ENCODE results near the gene PUS1. TPM values are rescaled to one million over a fixed set of nuclear protein-coding genes. Genes with fewer than 3 reads are reported as not detected.

Gene PUS1
- total and polyA plus RNA-seq, 8 donors, result 11.3 to 30.1 (median 16.8) TPM

DNA sequence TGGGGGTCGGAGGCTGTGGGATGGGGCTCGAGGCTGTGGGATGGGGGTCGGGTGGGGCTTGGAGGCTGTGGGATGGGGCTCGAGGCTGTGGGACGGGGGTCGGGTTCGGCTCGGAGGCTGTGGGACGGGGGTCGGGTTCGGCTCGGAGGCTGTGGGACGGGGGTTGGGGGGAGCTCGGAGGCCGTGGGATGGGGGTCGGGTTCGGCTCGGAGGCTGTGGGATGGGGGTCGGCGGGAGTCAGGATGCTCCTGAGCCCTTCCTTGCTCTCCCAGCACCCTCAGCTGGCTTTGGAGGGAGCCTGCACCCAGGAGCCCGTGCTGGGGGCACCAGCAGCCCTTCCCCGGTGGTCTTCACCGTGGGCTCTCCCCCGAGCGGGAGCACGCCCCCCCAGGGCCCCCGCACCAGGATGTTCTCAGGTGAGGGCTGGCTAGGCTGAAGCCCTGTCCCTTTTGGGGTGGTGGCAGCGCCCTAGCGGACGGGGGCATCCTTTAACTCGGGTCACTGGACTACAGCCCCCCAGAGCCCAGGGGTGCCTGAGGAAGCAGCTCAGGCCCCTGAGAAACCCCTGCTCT lies 11.9 kb upstream of the PUS1 start:
- no peak overlapping the region for H3K4me3 ChIP-seq
- intact Hi-C loops (cut with DNase I), result no loop called here
- TF ChIP-seq, protein P1, sequence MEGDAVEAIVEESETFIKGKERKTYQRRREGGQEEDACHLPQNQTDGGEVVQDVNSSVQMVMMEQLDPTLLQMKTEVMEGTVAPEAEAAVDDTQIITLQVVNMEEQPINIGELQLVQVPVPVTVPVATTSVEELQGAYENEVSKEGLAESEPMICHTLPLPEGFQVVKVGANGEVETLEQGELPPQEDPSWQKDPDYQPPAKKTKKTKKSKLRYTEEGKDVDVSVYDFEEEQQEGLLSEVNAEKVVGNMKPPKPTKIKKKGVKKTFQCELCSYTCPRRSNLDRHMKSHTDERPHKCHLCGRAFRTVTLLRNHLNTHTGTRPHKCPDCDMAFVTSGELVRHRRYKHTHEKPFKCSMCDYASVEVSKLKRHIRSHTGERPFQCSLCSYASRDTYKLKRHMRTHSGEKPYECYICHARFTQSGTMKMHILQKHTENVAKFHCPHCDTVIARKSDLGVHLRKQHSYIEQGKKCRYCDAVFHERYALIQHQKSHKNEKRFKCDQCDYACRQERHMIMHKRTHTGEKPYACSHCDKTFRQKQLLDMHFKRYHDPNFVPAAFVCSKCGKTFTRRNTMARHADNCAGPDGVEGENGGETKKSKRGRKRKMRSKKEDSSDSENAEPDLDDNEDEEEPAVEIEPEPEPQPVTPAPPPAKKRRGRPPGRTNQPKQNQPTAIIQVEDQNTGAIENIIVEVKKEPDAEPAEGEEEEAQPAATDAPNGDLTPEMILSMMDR (IDR thresholded peaks at IDR 0.05), result no peak
- ATAC-seq (no peak), DNase-seq (peak in 1 of 4 donors; percentile 60)
- H3K9me3 ChIP-seq, result no peaks in the 10 kb centered on the region
- no peak overlapping the region for H3K27ac ChIP-seq
- no peaks in the 10 kb centered on the region for H3K27me3 ChIP-seq
- peaks cover 0 to 7% of the 10 kb centered on the region in 2 donors for H3K4me1 ChIP-seq
- peaks cover 0 to 92% of the 10 kb centered on the region in 2 donors for H3K36me3 ChIP-seq

DNA sequence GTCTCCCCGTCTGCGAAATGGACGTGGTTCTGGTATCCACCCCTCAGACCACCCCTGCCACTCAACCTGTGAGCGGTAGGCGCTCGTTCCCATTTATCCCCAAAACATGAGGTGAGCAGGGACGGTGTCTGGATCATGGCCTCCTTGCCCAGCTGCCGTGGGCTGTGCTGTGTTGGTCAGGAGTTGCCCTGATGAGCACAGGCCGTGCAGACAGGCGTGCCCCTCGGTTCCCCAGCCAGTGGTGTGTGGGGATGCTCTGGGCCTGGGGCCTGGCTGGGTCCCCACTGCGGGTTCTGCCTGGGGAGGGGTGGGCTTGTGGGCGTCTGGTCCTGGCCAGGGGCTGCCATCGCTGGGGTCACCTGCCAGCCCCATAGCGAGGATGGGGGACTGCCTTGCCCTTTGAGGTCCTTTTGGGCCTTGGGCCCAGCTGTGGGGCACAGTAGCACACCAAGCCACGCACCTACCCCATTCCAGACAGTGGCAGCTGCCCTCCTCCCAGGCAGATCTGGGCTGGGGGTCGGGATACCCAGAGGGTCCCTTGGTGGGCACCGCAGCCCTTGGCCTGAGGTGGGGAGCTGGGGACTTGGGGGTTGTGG lies 11.3 kb upstream of the PUS1 start:
- peaks cover 0 to 1% of the 10 kb centered on the region in 2 donors for H3K4me1 ChIP-seq
- peaks cover 0 to 91% of the 10 kb centered on the region in 2 donors for H3K36me3 ChIP-seq
- no peaks in the 10 kb centered on the region for H3K27me3 ChIP-seq
- DNase-seq, result peak in 1 of 4 donors; percentile 66
- no peak overlapping the region for H3K27ac ChIP-seq
- no peak overlapping the region for H3K4me3 ChIP-seq
- TF ChIP-seq, protein P1 (IDR thresholded peaks at IDR 0.05), result no peak
- ATAC-seq, result no peak
- intact Hi-C loops (cut with DNase I), result no loop called here
- H3K9me3 ChIP-seq, result no peaks in the 10 kb centered on the region

DNA sequence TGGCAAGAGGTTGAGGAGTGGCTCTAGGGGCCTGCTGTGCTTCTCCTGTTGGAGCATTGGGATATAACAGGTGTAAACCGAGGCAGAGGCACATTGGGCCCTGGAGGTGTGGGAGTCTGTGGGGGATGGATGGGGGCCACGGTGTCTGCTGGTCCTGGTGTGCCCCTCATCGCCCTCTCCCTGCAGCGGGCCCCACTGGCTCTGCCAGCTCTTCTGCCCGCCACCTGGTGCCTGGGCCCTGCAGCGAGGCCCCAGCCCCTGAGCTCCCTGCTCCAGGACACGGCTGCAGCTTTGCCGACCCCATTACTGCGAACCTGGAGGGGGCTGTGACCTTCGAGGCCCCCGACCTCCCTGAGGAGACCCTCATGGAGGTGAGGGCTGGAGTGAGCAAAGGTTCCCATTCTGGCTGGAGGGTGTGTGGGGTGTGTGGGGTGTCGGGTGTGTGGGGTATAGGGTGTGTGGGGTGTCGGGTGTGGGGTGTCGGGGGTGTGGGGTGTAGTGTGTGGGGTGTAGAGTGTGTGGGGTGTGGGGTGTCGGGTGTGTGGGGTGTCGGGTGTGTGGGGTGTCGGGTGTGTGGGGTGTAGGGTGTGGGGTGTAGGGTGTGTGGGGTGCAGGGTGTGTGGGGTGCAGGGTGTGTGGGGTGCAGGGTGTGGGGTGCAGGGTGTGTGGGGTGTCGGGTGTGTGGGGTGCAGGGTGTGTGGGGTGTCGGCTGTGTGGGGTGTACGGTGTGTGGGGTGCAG lies 10.6 kb upstream of the PUS1 start:
- peaks cover 0 to 87% of the 10 kb centered on the region in 2 donors for H3K36me3 ChIP-seq
- intact Hi-C loops (cut with DNase I), result no loop called here
- ATAC-seq, result no peak

DNA sequence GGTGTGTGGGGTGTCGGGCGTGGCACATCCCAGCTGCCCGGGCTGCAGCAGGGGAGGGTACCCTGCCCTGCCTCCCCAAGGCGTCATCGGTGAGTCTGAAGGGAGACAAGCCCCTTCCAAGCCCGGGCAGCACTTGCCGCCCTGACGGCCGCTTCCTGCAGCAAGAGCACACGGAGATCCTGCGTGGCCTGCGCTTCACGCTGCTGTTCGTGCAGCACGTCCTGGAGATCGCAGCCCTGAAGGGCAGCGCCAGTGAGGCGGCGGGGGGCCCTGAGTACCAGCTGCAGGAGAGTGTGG lies 10.1 kb upstream of the PUS1 start:
- peaks cover 0 to 82% of the 10 kb centered on the region in 2 donors for H3K36me3 ChIP-seq
- H3K9me3 ChIP-seq, result no peaks in the 10 kb centered on the region
- TF ChIP-seq, protein P1 (IDR thresholded peaks at IDR 0.05), result no peak
- intact Hi-C loops (cut with DNase I), result no loop called here
- DNase-seq (peak in 1 of 4 donors; percentile 60), ATAC-seq (no peak)
- H3K27me3 ChIP-seq, result no peaks in the 10 kb centered on the region
- H3K27ac ChIP-seq, result no peak overlapping the region
- no peak overlapping the region for H3K4me3 ChIP-seq
- H3K4me1 ChIP-seq, result no peaks in the 10 kb centered on the region

More for the DNA sequence above, 10.6 kb upstream of the PUS1 start:
- DNase-seq, result no peak
- Histone ChIP-seq H3K9me3 (no peaks in the 10 kb centered on the region), H3K4me3 (no peak overlapping the region), H3K27ac (no peak overlapping the region), H3K27me3 (no peaks in the 10 kb centered on the region), H3K4me1 (no peaks in the 10 kb centered on the region)
- TF ChIP-seq, protein P1 (IDR thresholded peaks at IDR 0.05), result no peak
